ENCODE measurements around the gene LRIG1.
A peak's percentile ranks its signal among the peaks of the same experiment; 100 is the strongest.

Gene LRIG1

GRCh38 chr3:66478960-66479359, 21.9 kb downstream of the LRIG1 start:
- no peak overlapping the region for H3K27ac ChIP-seq (ENCODE audit: low read depth, low read length, severe bottlenecking)
- H3K4me3 ChIP-seq (ENCODE audit: extremely low read depth, insufficient read depth, low read length, poor library complexity, severe bottlenecking): no peak overlapping the region
- H3K4me1 ChIP-seq (ENCODE audit: control insufficient read depth, insufficient read depth, low read length, poor library complexity, severe bottlenecking): peaks cover 65% of the 10 kb centered on the region
- peaks cover 5% of the 10 kb centered on the region for H3K9me3 ChIP-seq (ENCODE audit: control insufficient read depth, low read length)
- WGBS, 2 experiments (ENCODE audit: insufficient coverage in 2 of 2): 71 to 83% methylated on average over 7 to 8 of the region's 9 CpGs
- H3K36me3 ChIP-seq (ENCODE audit: control insufficient read depth, insufficient read depth, low read length): no peaks in the 10 kb centered on the region

- 96 to 97% methylated on average over 4 to 5 of the region's 7 CpGs for WGBS, 2 experiments (ENCODE audit: insufficient coverage in 2 of 2)
- Histone ChIP-seq H3K4me3 (ENCODE audit: extremely low read depth, insufficient read depth, low read length, poor library complexity, severe bottlenecking) (no peak overlapping the region), H3K36me3 (ENCODE audit: control insufficient read depth, insufficient read depth, low read length) (no peaks in the 10 kb centered on the region), H3K9me3 (ENCODE audit: control insufficient read depth, low read length) (peaks cover 5% of the 10 kb centered on the region), H3K4me1 (ENCODE audit: control insufficient read depth, insufficient read depth, low read length, poor library complexity, severe bottlenecking) (peaks cover 64% of the 10 kb centered on the region), H3K27ac (ENCODE audit: low read depth, low read length, severe bottlenecking) (no peak overlapping the region)
Measured at GRCh38 chr3:66477856-66478255, 23.0 kb downstream of the LRIG1 start.

GRCh38 chr3:66476852-66477381, 23.9 kb downstream of the LRIG1 start:
- peak overlapping the region; percentile 8 for H3K27ac ChIP-seq (ENCODE audit: low read depth, low read length, severe bottlenecking)
- WGBS, 2 experiments (ENCODE audit: insufficient coverage in 2 of 2): 77 to 89% methylated on average over 8 of the region's 9 CpGs
- H3K4me3 ChIP-seq (ENCODE audit: extremely low read depth, insufficient read depth, low read length, poor library complexity, severe bottlenecking): no peak overlapping the region
- no peaks in the 10 kb centered on the region for H3K36me3 ChIP-seq (ENCODE audit: control insufficient read depth, insufficient read depth, low read length)
- peaks cover 66% of the 10 kb centered on the region for H3K4me1 ChIP-seq (ENCODE audit: control insufficient read depth, insufficient read depth, low read length, poor library complexity, severe bottlenecking)
- H3K9me3 ChIP-seq (ENCODE audit: control insufficient read depth, low read length): peaks cover 5% of the 10 kb centered on the region

GRCh38 chr3:66475386-66476020, 25.3 kb downstream of the LRIG1 start:
- Histone ChIP-seq H3K4me1 (ENCODE audit: control insufficient read depth, insufficient read depth, low read length, poor library complexity, severe bottlenecking) (peaks cover 52% of the 10 kb centered on the region), H3K27ac (ENCODE audit: low read depth, low read length, severe bottlenecking) (no peak overlapping the region)

GRCh38 chr3:66473692-66474091, 27.1 kb downstream of the LRIG1 start:
- 90% methylated on average over 6 to 9 of the region's 11 CpGs for WGBS, 2 experiments (ENCODE audit: insufficient coverage in 2 of 2)
- Histone ChIP-seq H3K27ac (ENCODE audit: low read depth, low read length, severe bottlenecking) (peak overlapping the region; percentile 88), H3K36me3 (ENCODE audit: control insufficient read depth, insufficient read depth, low read length) (no peaks in the 10 kb centered on the region), H3K4me1 (ENCODE audit: control insufficient read depth, insufficient read depth, low read length, poor library complexity, severe bottlenecking) (peaks cover 53% of the 10 kb centered on the region), H3K4me3 (ENCODE audit: extremely low read depth, insufficient read depth, low read length, poor library complexity, severe bottlenecking) (no peak overlapping the region), H3K9me3 (ENCODE audit: control insufficient read depth, low read length) (no peaks in the 10 kb centered on the region)

More at GRCh38 chr3:66475386-66476020, 25.3 kb downstream of the LRIG1 start:
- 88 to 95% methylated on average over 7 to 9 of the region's 9 CpGs for WGBS, 2 experiments (ENCODE audit: insufficient coverage in 2 of 2)
- H3K4me3 ChIP-seq (ENCODE audit: extremely low read depth, insufficient read depth, low read length, poor library complexity, severe bottlenecking): no peak overlapping the region
- H3K9me3 ChIP-seq (ENCODE audit: control insufficient read depth, low read length): peaks cover 5% of the 10 kb centered on the region
- H3K36me3 ChIP-seq (ENCODE audit: control insufficient read depth, insufficient read depth, low read length): no peaks in the 10 kb centered on the region

- Histone ChIP-seq H3K27ac (ENCODE audit: low read depth, low read length, severe bottlenecking) (peak overlapping the region; percentile 88), H3K4me1 (ENCODE audit: control insufficient read depth, insufficient read depth, low read length, poor library complexity, severe bottlenecking) (peaks cover 56% of the 10 kb centered on the region), H3K9me3 (ENCODE audit: control insufficient read depth, low read length) (no peaks in the 10 kb centered on the region), H3K36me3 (ENCODE audit: control insufficient read depth, insufficient read depth, low read length) (no peaks in the 10 kb centered on the region), H3K4me3 (ENCODE audit: extremely low read depth, insufficient read depth, low read length, poor library complexity, severe bottlenecking) (no peak overlapping the region)
- WGBS, 2 experiments (ENCODE audit: insufficient coverage in 2 of 2): 78 to 94% methylated on average over 4 of the region's 4 CpGs
Measured at GRCh38 chr3:66473181-66473580, 27.6 kb downstream of the LRIG1 start.

- peak overlapping the region; percentile 88 for H3K27ac ChIP-seq (ENCODE audit: low read depth, low read length, severe bottlenecking)
- peaks cover 59% of the 10 kb centered on the region for H3K4me1 ChIP-seq (ENCODE audit: control insufficient read depth, insufficient read depth, low read length, poor library complexity, severe bottlenecking)
- WGBS, 2 experiments (ENCODE audit: insufficient coverage in 2 of 2): 86 to 89% methylated on average over 8 to 10 of the region's 12 CpGs
- no peak overlapping the region for H3K4me3 ChIP-seq (ENCODE audit: extremely low read depth, insufficient read depth, low read length, poor library complexity, severe bottlenecking)
- no peaks in the 10 kb centered on the region for H3K9me3 ChIP-seq (ENCODE audit: control insufficient read depth, low read length)
- H3K36me3 ChIP-seq (ENCODE audit: control insufficient read depth, insufficient read depth, low read length): no peaks in the 10 kb centered on the region
Measured at GRCh38 chr3:66472313-66473134, 28.3 kb downstream of the LRIG1 start.

- Histone ChIP-seq H3K4me1 (ENCODE audit: control insufficient read depth, insufficient read depth, low read length, poor library complexity, severe bottlenecking) (peaks cover 57% of the 10 kb centered on the region), H3K36me3 (ENCODE audit: control insufficient read depth, insufficient read depth, low read length) (no peaks in the 10 kb centered on the region), H3K9me3 (ENCODE audit: control insufficient read depth, low read length) (no peaks in the 10 kb centered on the region), H3K4me3 (ENCODE audit: extremely low read depth, insufficient read depth, low read length, poor library complexity, severe bottlenecking) (no peak overlapping the region), H3K27ac (ENCODE audit: low read depth, low read length, severe bottlenecking) (no peak overlapping the region)
- 84 to 95% methylated on average over 7 to 8 of the region's 10 CpGs for WGBS, 2 experiments (ENCODE audit: insufficient coverage in 2 of 2)
Measured at GRCh38 chr3:66470956-66471686, 29.7 kb downstream of the LRIG1 start.

GRCh38 chr3:66470285-66470684, 30.5 kb downstream of the LRIG1 start:
- H3K27ac ChIP-seq (ENCODE audit: low read depth, low read length, severe bottlenecking): no peak overlapping the region
- no peak overlapping the region for H3K4me3 ChIP-seq (ENCODE audit: extremely low read depth, insufficient read depth, low read length, poor library complexity, severe bottlenecking)
- no peaks in the 10 kb centered on the region for H3K36me3 ChIP-seq (ENCODE audit: control insufficient read depth, insufficient read depth, low read length)
- H3K4me1 ChIP-seq (ENCODE audit: control insufficient read depth, insufficient read depth, low read length, poor library complexity, severe bottlenecking): peaks cover 51% of the 10 kb centered on the region
- WGBS, 2 experiments (ENCODE audit: insufficient coverage in 2 of 2): 89 to 90% methylated on average over 4 to 5 of the region's 5 CpGs
- no peaks in the 10 kb centered on the region for H3K9me3 ChIP-seq (ENCODE audit: control insufficient read depth, low read length)

- 97 to 100% methylated on average over 4 of the region's 4 CpGs for WGBS, 2 experiments (ENCODE audit: insufficient coverage in 2 of 2)
- Histone ChIP-seq H3K9me3 (ENCODE audit: control insufficient read depth, low read length) (no peaks in the 10 kb centered on the region), H3K27ac (ENCODE audit: low read depth, low read length, severe bottlenecking) (no peak overlapping the region), H3K4me3 (ENCODE audit: extremely low read depth, insufficient read depth, low read length, poor library complexity, severe bottlenecking) (no peak overlapping the region), H3K36me3 (ENCODE audit: control insufficient read depth, insufficient read depth, low read length) (no peaks in the 10 kb centered on the region), H3K4me1 (ENCODE audit: control insufficient read depth, insufficient read depth, low read length, poor library complexity, severe bottlenecking) (peaks cover 48% of the 10 kb centered on the region)
Measured at GRCh38 chr3:66469220-66469640, 31.6 kb downstream of the LRIG1 start.

Data from mesodermal cell (in vitro differentiated cells).